HG03442 (cell line): ENCODE results near the gene RAB15.
"Not testable (repeated sequence)": the region's sequence is repeated elsewhere in the genome, so short reads cannot be mapped to it uniquely, and the experiment has no call there.

Experiments
- ATAC-seq: cut with Tn5 transposase; IDR thresholded peaks from one replicate; pipeline ENCODE4 v1.9.1; 2021; ENCODE audit warnings: mild to moderate bottlenecking, moderate library complexity; ENCODE audit not compliant: unreplicated experiment

RAB15 gene

DNA sequence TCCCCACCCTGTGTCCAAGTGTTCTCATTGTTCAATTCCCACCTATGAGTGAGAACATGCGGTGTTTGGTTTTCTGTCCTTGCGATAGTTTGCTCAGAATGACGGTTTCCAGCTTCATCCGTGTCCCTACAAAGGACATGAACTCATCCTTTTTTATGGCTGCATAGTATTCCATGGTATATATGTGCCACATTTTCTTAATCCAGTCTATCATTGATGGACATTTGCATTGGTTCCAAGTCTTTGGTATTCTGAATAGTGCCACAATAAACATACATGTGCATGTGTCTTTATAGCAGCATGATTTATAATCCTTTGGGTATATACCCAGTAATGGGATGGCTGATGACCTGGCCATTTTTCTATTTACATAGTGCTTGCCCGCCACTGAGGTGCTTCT is 58.7 kb downstream of the RAB15 start:
- not testable (repeated sequence) for ATAC-seq

- ATAC-seq: no peak
Observed at GRCh38 chr14:64912261-64912660, 59.9 kb downstream of the RAB15 start.

DNA sequence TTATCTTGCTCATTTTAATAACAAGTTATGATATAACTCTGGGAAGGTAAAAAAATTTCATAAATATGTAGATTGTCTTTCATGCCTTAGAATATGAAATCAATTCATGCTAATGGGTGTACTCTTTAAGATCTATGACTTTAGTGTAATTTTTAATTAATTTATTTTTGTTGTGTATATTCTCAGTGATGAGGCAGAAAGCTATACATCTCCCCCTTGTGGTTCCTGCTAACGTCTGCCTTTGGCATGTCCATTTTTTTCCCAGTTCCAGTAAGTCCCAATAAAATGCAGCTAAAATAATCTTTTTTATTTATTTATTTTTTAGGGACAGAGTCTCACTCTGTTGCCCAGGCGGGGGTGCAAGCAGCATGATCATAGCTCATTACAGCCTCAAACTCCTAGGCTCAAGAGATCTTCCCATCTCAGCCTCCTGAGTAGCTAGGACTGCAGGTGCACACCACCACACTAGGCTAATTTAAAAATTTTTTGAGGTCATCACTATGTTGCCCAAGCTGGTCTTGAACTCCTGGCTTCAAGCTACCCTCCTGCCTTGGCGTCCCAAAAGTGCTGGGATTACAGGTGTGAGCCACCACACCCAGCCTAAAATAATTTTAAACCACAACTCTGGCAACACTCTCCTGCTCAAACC is 61.2 kb downstream of the RAB15 start:
- no peak for ATAC-seq

DNA sequence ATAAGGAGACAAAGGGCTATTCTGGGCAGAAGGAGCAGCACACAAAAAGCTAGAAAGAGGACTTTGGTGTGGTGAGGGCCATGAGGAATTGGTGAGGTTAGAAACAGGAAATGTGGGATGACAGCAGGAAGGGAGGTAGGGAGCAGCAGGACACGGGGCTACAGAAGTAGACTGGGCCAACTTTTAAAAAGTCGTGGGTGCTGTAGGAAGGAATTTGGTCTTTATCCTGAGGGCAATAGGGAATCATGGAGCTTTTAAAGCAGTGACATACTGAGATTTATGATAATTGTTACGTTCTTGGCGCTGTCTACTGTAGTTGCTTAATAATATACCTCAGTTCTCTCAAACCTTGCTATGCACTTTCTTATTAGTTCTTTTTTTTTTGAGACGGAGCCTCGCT is 66.1 kb downstream of the RAB15 start:
- no peak for ATAC-seq

GRCh38 chr14:64899958-64900357 is 72.2 kb downstream of the RAB15 start:
- ATAC-seq: no peak
